A549 (cell line): ENCODE results near the gene ZNF700.

Experiments
- CEBPB ChIP-seq, 2 experiments: fragments of >200 bp in 1 of 2; sonication (Bioruptor Twin) in 1 of 2; formaldehyde crosslinking in 1 of 2; IDR thresholded peaks; 2 replicates each; pipeline ENCODE4 v1.6.1; 2012 to 2016
- CTCF ChIP-seq: fragments of >200 bp; sonication (Bioruptor Twin); formaldehyde crosslinking; IDR thresholded peaks from 3 replicates; pipeline ENCODE4 v1.5.1; 2016
- FOSL2 ChIP-seq, 2 experiments: fragments of 450-650 bp in 1 of 2; fragments of >200 bp in 1 of 2; sonication (Bioruptor Twin) in 1 of 2; formaldehyde crosslinking; IDR thresholded peaks; 2 replicates each; pipeline versions ENCODE4 v1.5.0 to v1.6.1; 2016 to 2020; ENCODE audit warnings: mild to moderate bottlenecking in 1 of 2, moderate library complexity in 1 of 2
- GATA3 ChIP-seq: IDR thresholded peaks from 2 replicates; pipeline ENCODE4 v1.6.1; 2012; ENCODE audit warnings: borderline replicate concordance
- HMGXB4 ChIP-seq: fragments of 250-450 bp; sonication (Bioruptor Pico); IDR thresholded peaks from 2 replicates; pipeline ENCODE4 v1.5.0; 2021; ENCODE audit warnings: mild to moderate bottlenecking, moderate library complexity, borderline replicate concordance
- NFE2L2 ChIP-seq: fragments of 150-350 bp; conservative IDR thresholded peaks from 2 replicates; pipeline ENCODE4 v1.6.1; 2014; ENCODE audit warnings: low read length
- REST ChIP-seq: fragments of 200-600 bp; sonication (generic); IDR thresholded peaks from 2 replicates; pipeline ENCODE4 v1.6.1; 2016; ENCODE audit warnings: antibody characterized with exemption, mild to moderate bottlenecking, moderate library complexity
- ZNF302 ChIP-seq: fragments of 250-450 bp; sonication (Bioruptor Pico); IDR thresholded peaks from 2 replicates; pipeline ENCODE4 v1.9.0; 2021; ENCODE audit warnings: inconsistent platforms, mild to moderate bottlenecking, moderate library complexity

GRCh38 chr19:11905928-11906327 lies 19.0 kb upstream of the ZNF700 start:
- TF ChIP-seq CTCF (no peak), CEBPB (IDR thresholded peaks at IDR 0.05) (no peak), HMGXB4 (CRISPR knock-in tag) (no peak), NFE2L2 (no peak), REST (no peak), FOSL2 (IDR thresholded peaks at IDR 0.05) (no peak), FOSL2 (CRISPR knock-in tag; IDR thresholded peaks at IDR 0.05) (no peak), ZNF302 (CRISPR knock-in tag) (no peak), GATA3 (no peak)
